Type B pancreatic cell (in vitro differentiated cells): ENCODE data around the gene COL8A1. TPM values are rescaled to one million over a fixed set of nuclear protein-coding genes. Genes with fewer than 3 reads are reported as not detected.

Source experiments
- DNase-seq: peaks from one replicate; pipeline ENCODE4 v3.0.0; 2021; ENCODE audit warnings: mixed read lengths; ENCODE audit not compliant: unreplicated experiment; ENCODE audit errors: extremely low spot score
- H3K27ac Mint-ChIP-seq: 2 replicates; pipeline ENCODE4 v1.8.0; 2021; ENCODE audit warnings: mild to moderate bottlenecking, mixed read lengths
- H3K27me3 Mint-ChIP-seq: 2 replicates; pipeline ENCODE4 v1.8.0; 2021; ENCODE audit warnings: mixed read lengths
- H3K36me3 Mint-ChIP-seq: 2 replicates; pipeline ENCODE4 v1.8.0; 2021; ENCODE audit warnings: mixed read lengths
- H3K4me1 Mint-ChIP-seq: one replicate; pipeline ENCODE4 v1.8.0; 2021; ENCODE audit warnings: mixed read lengths; ENCODE audit not compliant: unreplicated experiment
- H3K4me3 Mint-ChIP-seq: 2 replicates; pipeline ENCODE4 v1.8.0; 2021; ENCODE audit warnings: mild to moderate bottlenecking, mixed read lengths
- H3K9me3 Mint-ChIP-seq: 2 replicates; pipeline ENCODE4 v1.8.0; 2021; ENCODE audit warnings: mixed read lengths
- CTCF ChIP-seq: fragments of 200-600 bp; sonication (generic); conservative IDR thresholded peaks from 2 replicates; pipeline ENCODE4 v1.5.0; 2021; ENCODE audit warnings: antibody characterized with exemption, mild to moderate bottlenecking
- total RNA-seq: library from RNA; stranded (reverse); gene quantifications from 2 replicates; pipeline ENCODE4 v1.2.1, GENCODE V29; 2021; ENCODE audit warnings: low replicate concordance

Gene COL8A1
- total RNA-seq, 1 donor from 2014 or later, result 2.6 TPM

- no peak for DNase-seq
- Mint-ChIP-seq H3K4me3 (no peak overlapping the region), H3K9me3 (no peaks in the 10 kb centered on the region), H3K27ac (no peak overlapping the region), H3K4me1 (no peaks in the 10 kb centered on the region), H3K27me3 (peaks cover 8% of the 10 kb centered on the region), H3K36me3 (no peaks in the 10 kb centered on the region)
- TF ChIP-seq CTCF, result no peak
These were observed 24.6 kb downstream of the COL8A1 start for GRCh38 chr3:99662838-99663570.

- H3K4me3 Mint-ChIP-seq, result no peak overlapping the region
- H3K9me3 Mint-ChIP-seq, result no peaks in the 10 kb centered on the region
- no peak for TF ChIP-seq CTCF
- H3K36me3 Mint-ChIP-seq, result no peaks in the 10 kb centered on the region
- no peak overlapping the region for H3K27ac Mint-ChIP-seq
- H3K27me3 Mint-ChIP-seq, result peaks cover 8% of the 10 kb centered on the region
- no peaks in the 10 kb centered on the region for H3K4me1 Mint-ChIP-seq
- no peak for DNase-seq
These were observed 25.6 kb downstream of the COL8A1 start for GRCh38 chr3:99663977-99664376.

- peaks cover 8% of the 10 kb centered on the region for H3K27me3 Mint-ChIP-seq
- H3K9me3 Mint-ChIP-seq, result no peaks in the 10 kb centered on the region
- no peaks in the 10 kb centered on the region for H3K4me1 Mint-ChIP-seq
- H3K4me3 Mint-ChIP-seq, result no peak overlapping the region
- no peak for TF ChIP-seq CTCF
- no peaks in the 10 kb centered on the region for H3K36me3 Mint-ChIP-seq
- H3K27ac Mint-ChIP-seq, result no peak overlapping the region
- DNase-seq, result no peak
These were observed 26.6 kb downstream of the COL8A1 start for GRCh38 chr3:99665017-99665416.

- H3K9me3 Mint-ChIP-seq, result no peaks in the 10 kb centered on the region
- H3K4me3 Mint-ChIP-seq, result no peak overlapping the region
- no peak overlapping the region for H3K27ac Mint-ChIP-seq
- no peaks in the 10 kb centered on the region for H3K36me3 Mint-ChIP-seq
- no peak for TF ChIP-seq CTCF
- H3K27me3 Mint-ChIP-seq, result peaks cover 13% of the 10 kb centered on the region
- H3K4me1 Mint-ChIP-seq, result no peaks in the 10 kb centered on the region
- DNase-seq, result no peak
These were observed 27.8 kb downstream of the COL8A1 start for GRCh38 chr3:99666201-99666600.

GRCh38 chr3:99668044-99668443 lies 29.6 kb downstream of the COL8A1 start:
- Mint-ChIP-seq H3K4me1 (no peaks in the 10 kb centered on the region), H3K4me3 (no peak overlapping the region), H3K9me3 (no peaks in the 10 kb centered on the region), H3K36me3 (no peaks in the 10 kb centered on the region), H3K27ac (no peak overlapping the region), H3K27me3 (peaks cover 13% of the 10 kb centered on the region)
- DNase-seq, result no peak
- no peak for TF ChIP-seq CTCF
